SHP77 treated with DMSO at 0.1 percent for 48 hours (cell line): ENCODE measurements around the gene PSME1.

ENCODE experiments used
- DNase-seq: peaks from one replicate; lab custom pipeline; 2025; lab: John Stamatoyannopoulos, UW

The PSME1 gene

DNA sequence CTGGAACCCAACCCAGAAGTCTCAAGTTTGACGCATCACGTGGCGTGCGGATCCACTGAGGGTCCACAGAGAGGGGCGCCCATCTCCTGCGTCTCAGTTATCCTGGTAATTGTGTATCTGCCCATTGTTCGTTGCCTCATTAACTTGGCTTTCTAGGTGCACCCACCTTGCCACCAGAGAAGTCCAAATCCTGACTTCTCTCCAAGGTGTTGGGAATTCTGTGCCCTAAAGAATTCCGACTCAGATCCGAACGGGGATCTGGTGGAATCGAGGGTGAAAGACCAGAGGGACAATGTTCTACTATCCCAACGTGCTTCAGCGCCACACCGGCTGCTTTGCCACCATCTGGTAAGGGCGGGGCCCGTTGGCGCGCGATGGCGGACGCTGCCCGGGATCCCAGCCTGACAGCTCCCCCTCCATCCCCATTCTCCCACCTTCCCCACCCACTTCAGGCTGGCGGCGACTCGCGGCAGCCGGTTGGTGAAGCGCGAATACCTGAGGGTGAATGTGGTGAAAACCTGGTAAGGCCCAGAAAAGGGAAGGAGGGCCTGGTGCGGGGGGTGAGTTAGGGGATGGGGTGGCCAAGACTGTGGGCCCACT lies 36.4 kb downstream of the PSME1 start:
- no peak for DNase-seq

DNA sequence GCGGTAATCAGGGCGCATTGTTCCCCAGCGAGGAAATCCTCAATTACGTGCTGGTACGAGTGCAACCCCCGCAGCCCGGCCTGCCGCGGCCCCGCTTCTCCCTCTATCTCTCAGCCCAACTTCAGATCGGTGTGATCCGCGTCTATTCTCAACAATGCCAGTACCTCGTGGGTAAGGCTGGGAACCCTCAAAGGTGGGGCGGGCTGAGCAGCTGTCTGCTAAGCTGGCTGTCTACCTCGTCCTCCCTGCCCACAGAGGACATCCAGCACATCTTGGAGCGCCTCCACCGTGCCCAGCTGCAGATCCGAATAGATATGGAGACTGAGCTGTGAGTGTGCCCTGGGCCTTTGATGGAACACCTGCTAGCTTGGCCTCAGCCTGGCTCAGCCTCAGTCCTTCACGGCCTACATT lies 36.9 kb downstream of the PSME1 start:
- no peak for DNase-seq

GRCh38 chr14:24176599-24176998 lies 40.6 kb downstream of the PSME1 start:
- no peak for DNase-seq

DNA sequence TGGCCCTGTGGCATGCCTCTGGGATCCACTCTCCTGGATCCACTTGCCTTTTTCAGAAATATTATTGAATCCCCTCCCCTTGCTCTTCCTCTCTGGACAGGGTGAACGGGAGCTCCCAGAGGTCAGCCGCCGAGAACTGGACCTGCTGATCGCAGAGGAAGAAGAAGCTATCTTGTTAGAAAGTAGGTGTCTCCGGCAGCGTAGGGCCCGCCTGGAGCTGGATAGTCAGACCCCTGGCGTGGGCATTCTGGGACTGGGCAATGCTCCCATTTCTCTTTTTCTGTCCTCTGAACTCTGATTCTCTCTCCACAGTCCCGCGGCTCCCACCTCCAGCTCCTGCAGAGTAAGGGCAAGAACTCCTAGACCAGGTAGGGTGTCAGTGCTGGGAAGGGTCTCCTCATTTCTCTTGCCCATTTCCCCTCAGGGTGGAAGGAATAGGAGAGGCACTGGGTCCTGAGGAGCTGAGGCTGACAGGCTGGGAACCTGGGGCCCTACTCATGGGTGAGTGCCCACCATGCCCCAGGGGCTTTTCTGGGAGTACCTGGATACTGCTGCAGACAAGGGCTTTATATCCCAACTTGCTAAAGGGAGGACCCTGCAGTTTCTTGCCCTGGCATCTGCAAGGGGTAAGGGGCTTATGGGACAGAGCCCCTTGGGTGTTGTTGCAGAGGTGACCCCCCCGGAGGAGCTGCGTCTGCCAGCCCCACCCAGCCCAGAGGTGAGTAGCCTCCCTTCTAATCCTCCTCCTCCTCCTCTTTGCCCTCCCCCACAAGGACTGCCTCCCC lies 41.2 kb downstream of the PSME1 start:
- DNase-seq: no peak

- no peak for DNase-seq
These were observed 41.9 kb downstream of the PSME1 start for GRCh38 chr14:24177891-24178290.

- no peak for DNase-seq
These were observed 42.6 kb downstream of the PSME1 start for GRCh38 chr14:24178399-24179178.

DNA sequence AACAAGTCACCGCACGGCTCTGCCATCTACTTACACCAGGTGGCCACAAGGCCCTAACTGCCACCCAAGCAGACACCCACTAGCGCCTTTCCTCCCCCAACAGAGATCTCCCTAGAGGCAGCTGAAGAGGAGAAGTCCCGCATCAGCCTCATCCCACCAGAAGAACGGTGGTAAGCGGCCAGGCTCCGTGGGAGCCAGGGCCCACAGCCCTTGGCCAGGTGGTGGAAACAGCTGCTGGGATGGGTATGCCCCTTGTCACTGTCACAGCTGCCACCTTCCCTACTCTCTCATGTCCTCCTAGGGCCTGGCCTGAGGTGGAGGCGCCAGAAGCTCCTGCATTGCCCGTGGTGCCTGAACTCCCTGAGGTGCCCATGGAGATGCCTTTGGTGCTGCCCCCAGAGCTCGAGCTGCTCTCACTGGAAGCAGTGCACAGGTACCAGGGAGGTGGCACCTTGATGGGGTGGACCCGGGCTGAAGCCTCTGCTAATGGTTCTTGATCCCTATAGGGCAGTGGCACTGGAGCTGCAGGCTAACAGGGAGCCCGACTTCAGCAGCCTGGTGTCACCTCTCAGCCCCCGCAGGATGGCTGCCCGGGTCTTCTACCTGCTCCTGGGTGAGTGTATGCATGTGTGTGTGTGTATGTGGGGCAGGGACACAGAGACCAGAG lies 43.4 kb downstream of the PSME1 start:
- no peak for DNase-seq

- no peak for DNase-seq
These were observed 44.2 kb downstream of the PSME1 start for GRCh38 chr14:24179961-24180796.

DNA sequence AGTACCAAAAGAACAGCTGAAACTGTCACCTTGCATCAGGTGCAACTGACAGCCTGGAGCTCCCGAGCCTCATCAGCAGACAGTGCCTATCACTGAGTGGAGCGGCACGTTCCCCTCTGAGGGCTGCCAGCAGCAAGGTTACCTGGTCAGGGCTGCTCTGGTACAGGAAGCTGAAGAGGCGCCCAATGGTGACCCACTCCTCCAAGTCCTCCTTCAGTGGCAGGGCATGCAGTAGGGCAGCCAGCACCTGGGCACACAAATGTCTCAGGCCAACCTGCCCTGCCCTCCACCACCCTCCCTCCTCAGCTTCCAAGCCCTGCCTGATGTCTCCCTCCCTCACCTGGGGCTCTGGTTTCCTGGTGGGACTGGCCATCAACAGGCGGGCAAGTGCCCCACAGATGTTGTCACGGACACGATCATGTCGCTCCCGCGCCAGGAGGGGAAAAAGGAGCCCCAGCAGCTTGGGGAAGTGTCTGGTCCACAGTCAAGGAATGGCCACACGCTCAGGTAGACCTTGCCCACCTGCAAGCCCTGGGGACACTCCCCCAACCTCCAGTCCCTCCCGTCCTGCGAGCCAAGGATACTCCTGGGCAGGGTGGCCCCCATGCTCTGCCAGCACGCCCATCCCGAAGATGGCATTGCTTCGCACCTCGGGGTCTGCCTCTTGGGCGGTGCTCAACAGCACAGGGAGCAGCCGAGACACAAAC lies 45.5 kb downstream of the PSME1 start:
- DNase-seq: no peak

GRCh38 chr14:24182110-24182882 lies 46.3 kb downstream of the PSME1 start:
- no peak for DNase-seq

- no peak for DNase-seq
These were observed 47.1 kb downstream of the PSME1 start for GRCh38 chr14:24183014-24183481.

DNA sequence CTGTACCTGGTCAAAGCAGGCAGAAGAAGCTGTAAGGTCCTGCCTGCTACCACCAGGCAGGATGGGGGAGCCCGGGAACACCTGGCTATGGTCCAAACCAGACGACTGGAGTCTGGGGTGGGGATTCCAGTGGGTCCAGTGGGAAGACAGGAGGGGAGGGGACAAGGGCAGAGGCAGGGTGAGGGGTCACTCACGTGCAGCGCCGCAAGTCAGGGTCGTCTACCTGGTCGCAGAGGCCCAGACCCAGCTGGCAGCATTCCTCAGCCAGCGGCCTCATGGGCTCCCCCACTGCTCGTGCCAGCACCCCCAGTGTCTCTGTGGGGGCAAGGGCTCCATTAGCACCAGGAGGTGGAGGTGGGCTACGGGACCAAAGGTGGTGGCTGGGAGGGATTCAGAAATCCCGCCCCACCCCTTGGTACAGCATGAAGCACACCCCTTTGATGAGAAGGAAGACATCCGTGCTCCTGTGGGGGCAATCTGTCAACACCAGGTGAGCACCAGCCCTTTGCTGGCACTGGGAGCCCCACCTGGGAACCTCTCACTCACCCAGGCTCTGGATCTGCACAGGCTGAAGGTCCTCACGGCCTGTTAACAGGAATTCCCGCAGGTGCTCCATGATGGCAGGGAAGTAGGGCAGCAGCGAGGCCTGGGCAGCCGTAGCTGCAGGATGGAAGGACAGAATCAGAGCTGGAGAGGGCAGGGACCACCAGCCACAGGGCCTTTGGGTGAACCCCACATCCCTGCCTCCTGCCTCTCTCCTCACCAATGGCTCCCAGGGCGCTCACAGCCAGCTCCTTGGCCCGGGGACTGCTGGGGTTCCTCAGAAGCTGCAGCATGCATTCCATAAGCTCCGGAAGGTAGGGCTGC lies 48.3 kb downstream of the PSME1 start:
- DNase-seq: no peak

- no peak for DNase-seq
These were observed 49.0 kb downstream of the PSME1 start for GRCh38 chr14:24185026-24185425.

DNA sequence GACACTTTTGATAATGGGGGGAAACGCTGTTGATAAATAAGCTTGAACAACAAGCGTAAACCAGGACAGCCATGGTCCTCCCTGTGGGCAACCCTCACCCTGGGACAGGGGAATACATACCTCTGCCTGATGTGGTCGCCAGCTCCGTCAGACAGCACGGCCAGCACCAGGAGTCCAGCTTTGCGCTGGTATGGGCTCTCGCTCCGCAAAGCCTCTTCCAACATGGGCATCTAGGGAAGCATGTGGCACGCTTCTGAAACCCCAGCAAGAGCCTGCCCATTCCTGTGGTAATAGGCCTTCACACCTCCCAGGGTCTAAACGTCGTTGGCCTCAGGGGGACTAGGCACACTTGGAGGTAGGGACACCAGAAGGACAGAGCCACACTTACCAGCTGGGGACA lies 49.7 kb downstream of the PSME1 start:
- no peak for DNase-seq

DNA sequence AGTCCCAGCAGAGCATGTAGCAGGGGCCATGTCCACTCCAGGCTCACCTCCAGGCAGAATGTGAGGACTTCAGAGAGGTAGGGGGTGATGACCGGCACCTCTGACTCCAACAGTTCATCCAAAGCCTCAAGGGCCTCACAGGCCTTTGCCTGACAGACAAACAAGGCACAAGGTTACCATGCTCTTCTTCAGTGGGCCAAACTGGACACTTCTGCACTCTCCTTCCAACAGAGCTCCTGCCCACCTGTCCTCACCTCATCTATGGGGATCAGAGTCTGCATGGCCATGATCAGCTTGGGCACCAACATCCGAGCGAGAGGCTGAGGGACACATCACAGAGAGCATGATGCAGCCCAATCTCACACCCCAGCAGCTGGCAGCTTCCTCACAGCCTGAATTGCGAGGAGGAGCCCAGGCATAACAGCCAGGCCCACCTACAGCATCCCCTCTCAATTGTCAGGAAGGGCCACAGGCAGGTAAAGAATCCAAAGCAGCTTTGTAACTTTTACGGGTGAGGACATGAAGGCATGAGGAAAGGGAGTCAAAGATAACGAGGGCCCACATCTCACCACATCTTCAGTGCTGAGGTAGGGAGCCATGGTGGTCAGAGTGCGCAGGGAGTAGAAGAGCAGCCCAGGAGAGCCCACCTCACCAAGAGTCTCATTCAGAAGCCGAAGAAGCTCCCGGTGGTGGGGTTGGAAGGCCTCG lies 51.0 kb downstream of the PSME1 start:
- no peak for DNase-seq

GRCh38 chr14:24187539-24187915 lies 51.5 kb downstream of the PSME1 start:
- no peak for DNase-seq
